ENCODE results near the gene GPATCH3.
"Not testable (repeated sequence)": the region's sequence is repeated elsewhere in the genome, so short reads cannot be mapped to it uniquely, and the experiment has no call there.

GPATCH3 gene

DNA sequence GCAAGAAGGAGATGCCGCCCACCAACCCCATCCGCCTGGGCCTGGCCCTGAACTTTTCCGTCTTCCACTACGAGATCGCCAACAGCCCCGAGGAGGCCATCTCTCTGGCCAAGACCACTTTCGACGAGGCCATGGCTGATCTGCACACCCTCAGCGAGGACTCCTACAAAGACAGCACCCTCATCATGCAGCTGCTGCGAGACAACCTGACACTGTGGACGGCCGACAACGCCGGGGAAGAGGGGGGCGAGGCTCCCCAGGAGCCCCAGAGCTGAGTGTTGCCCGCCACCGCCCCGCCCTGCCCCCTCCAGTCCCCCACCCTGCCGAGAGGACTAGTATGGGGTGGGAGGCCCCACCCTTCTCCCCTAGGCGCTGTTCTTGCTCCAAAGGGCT, 36.6 kb downstream of the GPATCH3 start:
- DNase-seq = no peak

- DNase-seq = peak; percentile 58
These were observed 37.2 kb downstream of the GPATCH3 start, which contains the start of gene SFN for GRCh38 chr1:26862781-26863684. TSS of gene SFN (plus strand) at chr1:26863149. CDS start at chr1:26863213, 64 bp downstream.

- DNase-seq = no peak
These were observed 38.3 kb downstream of the GPATCH3 start for GRCh38 chr1:26861889-26862378.

DNA sequence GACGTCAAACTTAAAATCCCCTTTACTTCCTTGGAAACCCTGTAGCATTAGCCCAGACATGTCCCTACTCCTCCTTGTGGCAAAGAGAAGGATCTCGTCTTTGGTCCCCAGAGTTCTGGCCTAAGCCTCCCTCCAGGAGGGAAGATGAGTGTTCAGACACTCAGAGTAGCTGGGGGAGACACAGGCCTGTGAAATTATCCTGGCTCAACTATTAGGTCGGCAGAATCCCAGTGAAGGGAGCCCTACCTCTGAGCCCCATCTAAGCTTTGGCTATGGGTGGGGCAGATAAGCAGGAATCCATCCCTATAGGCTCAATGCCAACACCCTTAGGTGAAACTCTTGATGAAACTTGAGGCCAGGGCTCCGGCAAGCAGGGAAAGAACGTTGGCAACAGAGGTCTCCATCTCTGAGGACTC, 39.0 kb downstream of the GPATCH3 start:
- DNase-seq = no peak

- no peak for DNase-seq
These were observed 41.2 kb downstream of the GPATCH3 start for GRCh38 chr1:26858891-26859640.

- DNase-seq = no peak
These were observed 42.1 kb downstream of the GPATCH3 start for GRCh38 chr1:26858160-26858559.

- no peak for DNase-seq
These were observed 42.7 kb downstream of the GPATCH3 start for GRCh38 chr1:26857473-26858060.

DNA sequence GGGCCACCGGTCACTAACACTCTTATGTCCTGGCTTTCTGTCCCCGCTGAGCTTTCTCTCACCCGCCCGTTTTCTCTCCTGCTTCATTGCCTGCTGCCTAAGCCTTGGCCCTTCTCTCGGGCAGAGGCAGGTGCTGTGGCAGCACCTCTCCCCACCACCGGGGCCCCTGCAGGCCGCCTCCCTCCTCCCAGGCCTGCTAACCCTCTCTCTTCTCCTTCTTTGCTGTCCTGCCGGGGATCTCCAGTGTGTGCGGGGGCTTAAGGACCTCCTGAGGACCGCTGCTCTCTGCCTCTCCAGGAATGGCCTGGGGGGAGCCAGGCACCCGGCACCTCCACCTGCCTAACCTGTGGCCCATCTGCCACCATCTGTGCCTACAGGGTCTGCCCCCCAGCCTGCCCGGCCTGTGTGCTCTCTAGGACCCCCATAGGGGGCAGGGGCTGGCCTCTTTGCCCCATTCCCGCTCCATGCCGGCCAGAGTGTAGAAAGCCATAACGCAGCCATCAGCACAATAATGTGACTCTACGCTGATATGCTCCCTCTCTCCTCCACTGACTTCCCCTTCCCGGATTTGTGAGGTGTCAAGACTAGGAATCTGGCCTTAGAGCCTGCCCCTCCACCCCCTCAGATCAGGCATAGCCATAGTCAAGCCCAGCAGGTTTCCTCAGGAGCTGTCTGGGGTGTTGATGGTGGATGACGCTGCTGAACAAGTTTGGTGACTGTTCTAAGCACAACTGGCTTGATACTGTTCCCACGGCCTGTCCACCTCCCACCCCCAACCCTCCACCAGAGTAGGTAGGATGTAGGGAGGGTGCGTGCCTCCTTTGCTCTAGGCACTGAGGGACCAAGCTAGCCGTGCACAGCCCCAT, 43.4 kb downstream of the GPATCH3 start:
- DNase-seq = no peak

DNA sequence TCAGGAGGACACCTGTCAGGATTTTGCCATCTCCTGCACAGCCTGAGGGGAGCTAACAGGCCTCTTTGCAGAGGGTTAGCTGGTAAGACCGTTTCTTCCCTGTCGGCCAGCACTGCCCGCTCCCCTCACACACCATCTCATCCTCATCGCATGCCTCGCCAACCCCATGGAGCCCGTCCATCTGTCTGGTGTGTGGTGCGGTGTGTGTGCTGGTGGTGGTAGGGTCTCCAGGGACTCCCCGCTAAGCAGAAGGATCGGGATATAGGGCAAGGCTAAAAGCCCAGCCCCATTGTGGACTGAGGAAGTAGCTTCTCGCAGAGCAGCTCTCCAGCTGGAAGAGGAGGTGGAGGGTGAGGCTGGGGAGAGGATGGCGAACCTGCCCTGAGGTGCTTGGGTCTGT, 44.1 kb downstream of the GPATCH3 start:
- no peak for DNase-seq

GRCh38 chr1:26855636-26856035, 44.6 kb downstream of the GPATCH3 start:
- DNase-seq = no peak

GRCh38 chr1:26854906-26855305, 45.4 kb downstream of the GPATCH3 start:
- DNase-seq = no peak

DNA sequence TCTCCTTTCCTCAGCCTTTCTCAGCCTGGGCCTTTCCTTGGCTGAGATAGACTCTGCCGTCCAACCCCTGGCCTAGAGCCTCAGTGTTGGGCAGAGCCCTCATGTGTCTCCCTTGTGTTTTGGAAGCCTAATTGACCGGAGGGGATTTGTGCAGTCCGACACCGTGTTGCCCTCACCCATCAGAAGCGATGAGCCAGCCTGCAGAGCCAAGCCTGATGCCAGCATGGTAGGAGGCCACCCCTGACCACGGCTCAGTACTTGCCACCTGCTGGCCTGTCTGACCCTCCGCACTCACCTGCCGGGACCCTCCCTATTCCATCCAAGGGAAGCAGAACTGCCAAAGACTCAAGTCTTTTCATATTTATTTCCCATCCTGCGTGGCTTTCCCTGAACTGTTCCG, 46.7 kb downstream of the GPATCH3 start:
- no peak for DNase-seq

GRCh38 chr1:26853156-26853555, 47.1 kb downstream of the GPATCH3 start:
- peak; percentile 83 for DNase-seq

GRCh38 chr1:26852701-26853100, 47.6 kb downstream of the GPATCH3 start:
- DNase-seq = no peak

- DNase-seq = no peak
These were observed 49.1 kb downstream of the GPATCH3 start for GRCh38 chr1:26851106-26851684.

DNA sequence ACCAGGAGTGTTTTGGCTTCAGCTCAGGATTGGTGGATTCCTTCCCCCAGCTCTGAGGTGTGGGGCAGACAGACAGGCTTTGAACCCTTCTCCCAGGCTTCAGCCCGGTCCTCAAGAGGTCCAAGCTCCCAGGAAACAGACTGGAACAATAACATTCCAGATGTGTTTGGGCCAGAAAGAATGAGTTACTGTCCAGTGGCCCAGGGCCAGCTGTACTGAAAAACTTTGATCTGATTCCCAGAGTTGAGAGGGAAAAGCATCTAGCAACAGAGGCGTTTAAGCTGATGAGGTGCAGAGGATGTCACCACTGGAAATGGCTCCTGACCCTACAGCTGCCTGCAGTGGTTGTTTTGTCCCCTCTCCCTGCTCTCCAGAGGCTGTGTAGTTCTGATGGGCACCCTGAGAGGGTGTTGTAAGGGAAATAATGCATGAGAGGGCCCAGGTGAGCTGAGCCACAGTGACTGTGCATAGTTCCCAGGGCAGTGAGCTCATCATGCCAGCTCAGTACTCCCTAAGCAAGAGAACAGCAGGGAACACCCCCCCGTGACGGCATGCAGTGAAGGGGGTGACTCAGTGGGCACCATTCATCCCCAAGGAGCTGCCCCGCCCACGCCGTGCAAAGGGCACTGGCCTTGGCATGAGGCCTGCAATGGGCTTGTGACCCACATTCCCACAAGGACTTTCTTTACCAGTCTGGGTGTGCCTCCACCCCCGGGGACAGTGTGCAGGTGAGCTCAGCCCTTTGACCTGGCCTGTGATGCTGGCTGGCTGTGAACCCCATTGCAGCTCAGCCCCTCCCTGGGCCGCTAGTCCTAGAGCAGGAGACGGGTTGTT, 51.1 kb downstream of the GPATCH3 start:
- DNase-seq = no peak

DNA sequence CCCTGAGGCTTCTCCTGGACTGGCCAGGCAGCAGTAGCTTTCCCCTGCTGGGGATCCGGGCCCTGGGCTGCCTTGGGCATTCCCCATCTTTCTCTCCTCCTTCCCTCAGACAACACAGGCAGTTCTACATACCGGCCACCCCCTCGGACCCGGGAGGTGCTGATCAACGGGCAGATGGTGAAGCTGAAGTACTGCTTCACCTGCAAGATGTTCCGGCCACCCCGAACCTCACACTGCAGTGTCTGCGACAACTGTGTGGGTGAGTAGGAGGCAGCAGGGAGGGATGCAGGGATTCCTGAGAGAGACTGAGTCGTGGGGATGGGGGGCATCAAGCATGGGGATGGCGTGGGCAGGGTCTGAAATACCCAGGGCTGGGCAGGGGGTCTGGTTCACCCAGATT, 51.8 kb downstream of the GPATCH3 start:
- DNase-seq = no peak

- not testable (repeated sequence) for DNase-seq
These were observed 52.4 kb downstream of the GPATCH3 start for GRCh38 chr1:26847826-26848225.

DNA sequence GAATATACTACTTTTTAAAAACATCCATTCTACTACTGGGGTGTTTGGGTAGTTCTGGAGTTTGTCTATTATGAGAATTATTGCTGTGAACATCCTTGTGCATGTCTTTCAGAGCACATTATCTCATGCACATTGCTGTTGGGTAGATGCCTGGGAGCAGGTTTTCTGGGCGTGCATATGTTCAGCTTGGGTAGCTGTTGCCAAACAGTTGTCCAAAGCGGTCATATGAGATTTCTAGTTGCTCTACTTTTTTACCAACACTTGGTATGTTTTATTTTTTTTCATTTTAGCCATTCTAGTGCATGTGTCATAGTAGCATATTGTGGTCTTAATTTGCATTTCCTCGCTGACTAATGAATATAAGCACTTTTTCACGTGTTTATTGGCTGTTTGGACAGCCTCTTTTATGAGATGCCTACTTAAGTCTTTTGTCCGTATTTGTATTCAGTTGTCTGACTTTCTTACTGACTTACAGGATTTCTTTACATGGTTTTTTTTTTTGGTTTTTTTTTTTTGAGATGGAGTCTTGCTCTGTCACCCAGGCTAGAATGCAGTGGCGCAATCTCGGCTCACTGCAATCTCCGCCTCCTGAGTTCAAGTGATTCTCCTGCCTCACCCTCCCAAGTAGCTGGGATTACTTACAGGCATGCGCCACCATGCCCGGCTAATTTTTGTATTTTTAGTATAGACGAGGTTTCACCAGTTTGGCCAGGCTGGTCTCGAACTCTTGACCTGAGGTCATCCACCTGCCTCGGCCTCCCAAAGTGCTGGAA, 55.7 kb downstream of the GPATCH3 start:
- no peak for DNase-seq

Data from CD4-positive, alpha-beta T cell treated with Interleukin-10 for 1 hour (primary cell).